ENCODE measurements around the gene UBC. TPM values are rescaled to one million over a fixed set of nuclear protein-coding genes. Genes with fewer than 3 reads are reported as not detected.

The UBC gene
- total and polyA plus RNA-seq, 9 of the 15 experiments (the other 6 are each of a cell fraction or from before 2014, with no cell fraction given) = 533 to 1,153 (median 813) TPM

- H3K79me2 ChIP-seq (ENCODE audit: control insufficient read depth, insufficient read depth, low read length) = no peaks in the 10 kb centered on the region
- H3K27ac ChIP-seq (ENCODE audit: extremely low read depth, low read depth, low read length) = no peak overlapping the region
- H3K9me3 ChIP-seq (replicated peaks; ENCODE audit: control insufficient read depth, insufficient read depth, low read depth, low read length) = no peaks in the 10 kb centered on the region
- DNase-seq (ENCODE audit: extremely low read depth in 1 of 4, low spot score in 3 of 4) = no peak
- H3K4me2 ChIP-seq (ENCODE audit: insufficient read depth, low read length) = no peak overlapping the region
- TF ChIP-seq LARP7 (IDR thresholded peaks at IDR 0.05) (no peak), CHD7 (IDR thresholded peaks at IDR 0.05; ENCODE audit: low read depth, low read length) (no peak), ZBTB1 (CRISPR knock-in tag; IDR thresholded peaks at IDR 0.05; ENCODE audit: borderline replicate concordance, low read depth) (no peak), TAL1 (IDR thresholded peaks at IDR 0.05) (no peak)
- ChIA-PET POLR2A (interaction anchor here (0.7 to 9.2 kb wide), 4 partner anchors 8 to 20 kb away, joined by 3 to 123 read pairs (median 4); partner anchors contain the start of gene UBC), CTCF (ENCODE audit: low intra/inter-chr PET ratio) (no interaction called here)
- ATAC-seq = no peak
- no peak for FAIRE-seq
- BruUV-seq (replicated peaks) = no TSS peak
- H3K9ac ChIP-seq (ENCODE audit: insufficient read depth in 1 of 2, low read depth in 2 of 2, low read length in 2 of 2) = no peak overlapping the region
- H3K36me3 ChIP-seq (ENCODE audit: control insufficient read depth, insufficient read depth, low read length) = no peaks in the 10 kb centered on the region
- peaks cover 13 to 14% of the 10 kb centered on the region in 2 experiments; a peak in 4 of 5 replicates for H3K4me1 ChIP-seq (replicated peaks in 1 of 2; ENCODE audit: control insufficient read depth in 2 of 2, insufficient read depth in 2 of 2, low read length in 2 of 2)
- no peak overlapping the region for H2AFZ ChIP-seq (ENCODE audit: low read depth, low read length)
- intact Hi-C loops (cut with micrococcal nuclease) = no loop called here
- no peaks in the 10 kb centered on the region for H4K20me1 ChIP-seq (replicated peaks; ENCODE audit: control insufficient read depth, insufficient read depth, low read length)
- in situ Hi-C loops (cut with MboI) = no loop called here
- no peaks in the 10 kb centered on the region for H3K27me3 ChIP-seq (ENCODE audit: control insufficient read depth in 2 of 2, insufficient read depth in 2 of 2, low read length in 2 of 2)
- H3K9me1 ChIP-seq (ENCODE audit: control insufficient read depth, insufficient read depth, low read length) = no peaks in the 10 kb centered on the region
- H3K4me3 ChIP-seq = no peak overlapping the region
These were observed 16.1 kb upstream of the UBC start for GRCh38 chr12:124930586-124930985.

All from K562 (cell line).